Midbrain (tissue), 1 donor: ENCODE measurements around the gene TAF11.
"Not testable (repeated sequence)": the region's sequence is repeated elsewhere in the genome, so short reads cannot be mapped to it uniquely, and the experiment has no call there.

Experiments used
- DNase-seq: peaks from one replicate; lab custom pipeline; 2025; lab: John Stamatoyannopoulos, UW

TAF11 gene

GRCh38 chr6:34887753-34888513, at the start of gene TAF11:
Gene TAF11 (minus strand): TSS chr6:34888042. CDS start chr6:34887957, 85 bp downstream.
- peak; percentile 95 for DNase-seq

- no peak for DNase-seq
Observed at GRCh38 chr6:34934516-34934915, 46.7 kb upstream of the TAF11 start.

- DNase-seq: not testable (repeated sequence)
Observed at GRCh38 chr6:34932202-34932601, 44.4 kb upstream of the TAF11 start.

- DNase-seq: no peak
Observed at GRCh38 chr6:34930221-34930620, 42.4 kb upstream of the TAF11 start.

GRCh38 chr6:34929241-34929978, 41.6 kb upstream of the TAF11 start:
- DNase-seq: no peak

- DNase-seq: no peak
Observed at GRCh38 chr6:34928695-34929094, 40.9 kb upstream of the TAF11 start.

GRCh38 chr6:34928220-34928619, 40.4 kb upstream of the TAF11 start:
- no peak for DNase-seq

GRCh38 chr6:34926655-34927054, 38.8 kb upstream of the TAF11 start:
- DNase-seq: no peak

GRCh38 chr6:34924831-34925625, 37.2 kb upstream of the TAF11 start:
- DNase-seq: no peak

- DNase-seq: no peak
Observed at GRCh38 chr6:34922177-34922663, 34.4 kb upstream of the TAF11 start.

GRCh38 chr6:34920097-34920496, 32.3 kb upstream of the TAF11 start:
- no peak for DNase-seq

- DNase-seq: no peak
Observed at GRCh38 chr6:34919651-34920050, 31.8 kb upstream of the TAF11 start.

- peak; percentile 8 for DNase-seq
Observed at GRCh38 chr6:34917626-34918285, 29.9 kb upstream of the TAF11 start.

- DNase-seq: no peak
Observed at GRCh38 chr6:34916348-34916967, 28.6 kb upstream of the TAF11 start.

- no peak for DNase-seq
Observed at GRCh38 chr6:34914358-34914757, 26.5 kb upstream of the TAF11 start.

GRCh38 chr6:34912715-34913464, 25.0 kb upstream of the TAF11 start:
- DNase-seq: no peak

GRCh38 chr6:34911822-34912221, 24.0 kb upstream of the TAF11 start:
- no peak for DNase-seq

GRCh38 chr6:34909320-34909883, 21.6 kb upstream of the TAF11 start:
- no peak for DNase-seq

- DNase-seq: no peak
Observed at GRCh38 chr6:34908194-34908593, 20.4 kb upstream of the TAF11 start.

- DNase-seq: no peak
Observed at GRCh38 chr6:34906826-34907225, 19.0 kb upstream of the TAF11 start.
